SKM-1 (cell line): ENCODE data around the gene SNED1.

ENCODE experiments used
- DNase-seq: peaks from one replicate; lab custom pipeline; 2025; ENCODE audit not compliant: unreplicated experiment; lab: John Stamatoyannopoulos, UW

Gene SNED1

GRCh38 chr2:240959941-240960308 is 38.5 kb upstream of the SNED1 start:
- no peak for DNase-seq

- peak; percentile 90 for DNase-seq
Measured at GRCh38 chr2:240960309-240960970, 38.0 kb upstream of the SNED1 start.

DNA sequence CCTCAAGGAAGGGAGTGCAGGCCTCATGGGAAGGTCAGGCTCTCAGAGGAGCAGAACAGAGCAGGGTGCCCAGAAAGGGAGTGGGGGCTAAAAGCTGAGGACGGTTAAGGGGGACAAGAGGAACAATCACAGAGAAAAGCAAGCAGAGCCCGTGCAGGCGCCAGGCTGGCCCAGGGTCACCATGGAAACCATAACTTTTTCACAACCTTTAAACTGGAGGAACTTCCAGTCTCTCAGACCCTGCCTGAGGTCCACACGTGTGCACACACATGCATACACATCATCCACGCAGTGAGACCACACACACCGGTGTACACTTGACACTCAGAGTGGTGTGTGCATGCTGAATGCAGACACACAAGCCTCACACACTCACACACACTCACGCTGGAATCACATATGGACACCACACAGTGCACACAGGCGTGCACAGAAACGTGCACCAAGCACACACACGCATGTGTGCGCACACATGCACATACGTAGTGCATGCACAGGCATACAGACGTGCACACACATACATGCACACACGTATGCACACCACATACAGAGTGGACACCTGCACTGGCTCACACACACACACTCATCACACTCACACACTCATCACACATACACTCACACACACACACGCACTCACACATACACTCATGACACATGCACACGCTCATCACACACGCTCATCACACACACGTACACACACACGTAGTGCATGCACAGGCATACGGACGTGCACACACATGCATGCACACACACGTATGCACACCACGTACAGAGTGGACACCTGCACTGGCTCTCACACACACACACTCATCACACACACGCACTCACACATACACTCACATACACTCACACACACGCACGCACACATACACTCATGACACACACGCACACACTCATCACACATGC is 37.2 kb upstream of the SNED1 start:
- DNase-seq: peak; percentile 90

GRCh38 chr2:240961910-240962299 is 36.5 kb upstream of the SNED1 start:
- DNase-seq: no peak

DNA sequence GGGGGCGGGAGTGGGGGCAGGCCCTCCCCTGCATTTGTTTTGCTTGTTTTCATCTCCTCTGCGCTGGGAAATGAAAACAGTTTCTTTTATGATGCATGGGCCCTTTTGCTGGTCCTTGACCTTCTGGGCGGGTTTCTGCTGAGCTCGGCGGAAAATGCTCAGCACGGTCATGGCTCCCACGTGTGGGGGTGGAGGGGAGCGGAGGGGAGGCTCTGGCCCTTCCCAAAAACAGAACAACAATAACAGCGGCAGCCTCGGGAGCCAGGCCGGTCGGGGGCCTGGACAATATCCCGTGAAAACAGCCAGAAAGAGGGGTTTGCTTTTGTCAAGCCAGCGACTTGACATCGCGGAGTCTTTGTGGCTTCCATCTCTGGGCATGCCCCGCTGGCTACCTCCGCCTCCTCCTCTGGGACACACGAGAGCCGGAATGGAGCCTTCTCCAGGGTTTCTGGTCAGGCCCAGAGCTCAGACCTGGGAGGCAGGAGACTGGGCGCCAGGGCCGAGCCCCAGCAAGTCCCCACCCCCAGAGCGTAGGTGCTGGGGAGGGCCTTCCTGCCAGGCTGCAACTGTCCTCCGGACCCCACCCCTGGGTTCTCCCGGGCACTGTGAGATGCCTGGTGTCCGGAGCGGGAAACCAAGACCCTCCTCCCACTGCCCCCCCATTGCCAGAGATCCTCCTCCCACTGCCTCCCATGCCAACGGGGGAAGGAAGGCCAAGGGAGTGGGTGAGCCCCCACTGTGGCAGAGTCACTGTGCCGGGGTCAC is 35.9 kb upstream of the SNED1 start:
- DNase-seq: no peak

DNA sequence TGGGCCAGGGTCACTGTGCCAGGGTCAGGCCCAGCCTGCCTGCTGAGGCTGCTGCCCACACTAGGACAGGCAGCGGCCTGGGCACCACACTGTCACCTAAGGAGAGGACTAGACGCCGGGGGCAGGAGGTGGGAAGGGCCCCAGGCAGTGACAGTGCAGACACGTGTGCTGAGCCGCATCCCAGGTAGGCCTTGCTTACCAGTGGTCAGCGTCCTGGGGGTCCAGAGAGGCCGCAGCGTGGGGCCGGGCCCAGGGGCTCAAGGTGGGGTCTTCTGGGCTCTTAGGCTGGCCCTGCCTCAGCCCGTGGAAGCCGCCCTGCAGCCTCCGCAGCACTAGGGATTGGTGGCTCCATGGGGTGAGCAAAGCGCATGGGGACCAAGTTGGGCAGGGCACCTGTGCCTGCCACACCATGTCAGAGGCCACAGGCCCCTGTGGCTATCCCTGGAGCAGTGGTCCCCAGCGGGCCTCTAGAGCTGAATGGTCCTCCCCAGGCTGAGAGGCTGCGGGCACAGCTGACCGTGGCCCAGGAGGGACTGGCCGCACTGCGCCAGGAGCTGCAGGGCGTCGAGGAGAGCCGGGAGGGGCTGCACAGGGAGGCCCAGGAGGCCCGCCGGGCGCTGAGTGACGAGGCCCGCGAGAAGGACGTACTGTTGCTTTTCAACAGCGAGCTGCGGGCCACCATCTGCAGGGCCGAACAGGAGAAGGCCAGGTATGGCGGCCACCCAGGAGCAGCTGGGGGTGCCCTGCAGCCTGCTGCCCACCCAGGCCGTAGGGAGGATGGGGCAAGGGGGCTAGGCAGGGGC is 35.2 kb upstream of the SNED1 start:
- DNase-seq: no peak

DNA sequence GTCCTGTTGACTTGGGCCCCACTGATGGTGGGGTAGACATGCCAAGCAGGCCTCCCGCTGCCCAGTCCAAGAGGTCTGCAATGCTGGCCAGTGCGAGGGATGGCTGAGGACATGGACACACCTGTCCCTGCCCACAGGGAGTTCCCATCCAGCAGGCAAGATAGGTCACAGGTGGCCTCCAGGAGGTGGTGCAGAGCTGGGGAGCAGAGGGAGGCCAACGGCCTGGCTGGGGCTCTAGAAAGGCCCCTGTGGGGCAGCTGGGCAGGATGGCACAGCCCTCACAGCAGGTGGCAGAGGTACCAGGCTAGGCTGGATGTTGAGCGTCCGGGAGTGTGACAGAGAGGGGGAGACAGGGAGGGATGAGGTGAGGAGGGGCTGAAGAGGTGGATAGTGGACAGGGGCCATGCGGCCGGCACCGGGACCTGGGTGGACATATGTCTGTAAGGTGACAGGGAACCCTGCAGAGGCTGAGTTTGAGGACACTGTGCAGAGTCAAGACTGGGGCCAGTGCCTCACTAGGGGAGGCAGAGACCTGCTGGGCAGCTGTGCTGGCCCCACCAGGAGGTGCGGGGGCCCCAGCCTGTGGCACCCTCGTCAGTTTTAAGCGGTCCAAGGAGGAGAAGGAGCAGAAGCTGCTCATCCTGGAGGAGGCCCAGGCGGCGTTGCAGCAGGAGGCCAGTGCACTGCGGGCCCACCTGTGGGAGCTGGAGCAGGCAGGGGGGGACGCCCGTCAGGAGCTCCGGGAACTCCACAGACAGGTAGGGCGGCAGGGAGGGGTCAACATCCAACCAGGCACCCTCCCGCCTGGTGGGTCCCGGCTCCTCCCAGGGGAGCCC is 34.3 kb upstream of the SNED1 start:
- DNase-seq: no peak

- DNase-seq: no peak
Measured at GRCh38 chr2:240964704-240965295, 33.6 kb upstream of the SNED1 start.

DNA sequence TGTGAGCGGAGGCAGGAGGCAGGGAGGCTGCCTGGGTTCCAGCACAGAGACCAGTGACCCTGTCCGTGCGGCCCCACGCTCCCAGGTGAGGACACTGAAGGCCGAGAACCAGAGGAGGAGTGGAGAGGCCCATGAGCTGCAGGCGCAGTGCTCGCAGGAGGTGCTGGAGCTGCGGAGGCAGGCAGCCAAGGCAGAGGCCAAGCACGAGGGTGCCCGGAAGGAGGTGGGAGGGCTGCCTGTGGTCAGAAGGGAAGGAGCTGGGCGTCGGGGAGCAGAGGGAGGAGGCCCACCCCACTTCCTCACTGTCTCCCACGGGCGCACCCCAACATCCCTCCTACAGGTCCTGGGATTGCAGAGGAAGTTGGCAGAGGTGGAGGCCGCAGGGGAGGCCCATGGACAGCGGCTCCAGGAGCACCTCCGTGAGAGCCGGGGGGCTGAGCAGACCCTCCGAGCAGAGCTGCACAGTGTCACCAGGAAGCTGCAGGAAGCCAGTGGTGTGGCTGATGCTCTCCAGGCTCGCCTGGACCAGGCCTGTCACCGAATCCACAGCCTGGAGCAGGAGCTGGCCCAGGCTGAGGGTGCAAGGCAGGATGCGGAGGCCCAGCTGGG is 33.0 kb upstream of the SNED1 start:
- DNase-seq: no peak

DNA sequence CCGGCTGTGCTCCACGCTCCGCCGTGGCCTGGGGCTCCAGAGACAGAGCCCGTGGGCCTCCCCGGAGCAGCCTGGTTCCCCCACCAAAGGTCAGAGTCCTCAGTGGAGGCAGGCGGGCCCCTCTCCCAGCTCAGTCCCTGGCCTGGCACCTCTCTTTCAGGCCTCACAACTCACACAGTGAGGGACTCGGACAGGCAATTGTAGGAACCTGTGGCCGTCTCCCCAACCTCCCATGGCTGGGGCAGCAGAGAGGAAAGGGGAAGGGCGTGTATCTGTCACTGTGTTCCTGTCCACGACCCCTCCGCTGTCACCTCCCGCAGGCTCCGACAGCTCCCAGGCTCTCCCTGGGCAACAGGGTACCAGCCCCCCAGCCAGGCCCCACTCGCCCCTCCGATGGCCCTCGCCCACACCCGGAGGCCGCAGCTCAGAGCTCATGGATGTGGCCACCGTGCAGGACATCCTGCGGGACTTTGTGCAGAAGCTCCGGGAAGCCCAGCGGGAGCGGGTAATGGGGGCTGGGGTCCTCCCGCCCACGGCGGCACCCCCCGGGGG is 32.4 kb upstream of the SNED1 start:
- DNase-seq: no peak

- DNase-seq: no peak
Measured at GRCh38 chr2:240966457-240966905, 31.9 kb upstream of the SNED1 start.

- DNase-seq: no peak
Measured at GRCh38 chr2:240966906-240967680, 31.3 kb upstream of the SNED1 start.

GRCh38 chr2:240967681-240968621 is 30.5 kb upstream of the SNED1 start:
- no peak for DNase-seq

- no peak for DNase-seq
Measured at GRCh38 chr2:240968731-240969624, 29.4 kb upstream of the SNED1 start.

DNA sequence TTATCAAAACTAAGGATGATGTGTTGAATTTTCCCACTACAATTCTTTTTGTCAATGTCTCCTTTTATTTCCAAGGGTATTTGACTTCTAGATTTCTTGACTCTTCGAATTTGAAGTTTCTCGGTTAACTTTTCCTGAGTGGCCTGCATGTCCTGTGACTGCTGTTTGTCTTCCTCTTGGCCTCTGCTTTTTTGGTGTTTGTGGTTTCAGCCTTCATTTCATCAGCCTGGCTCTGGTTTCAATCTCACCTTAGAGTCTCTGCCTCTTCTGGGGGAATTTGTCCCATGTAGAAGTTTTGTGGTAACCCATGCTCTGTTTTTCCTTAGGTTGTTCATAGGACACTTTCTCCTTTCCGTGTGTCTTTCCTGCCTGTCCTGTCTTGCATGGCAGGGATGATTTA is 28.3 kb upstream of the SNED1 start:
- DNase-seq: no peak

- DNase-seq: no peak
Measured at GRCh38 chr2:240970816-240971215, 27.6 kb upstream of the SNED1 start.
